KOPT-K1 (cell line): Measurements from ENCODE around the gene CD82.
"Not testable (repeated sequence)": the region's sequence is repeated elsewhere in the genome, so short reads cannot be mapped to it uniquely, and the experiment has no call there.

Experiments
- H3K27ac ChIP-seq: fragments of 200-600 bp; sonication (generic); 2 replicates; pipeline ENCODE4 v1.5.1; 2016; ENCODE audit warnings: antibody characterized with exemption, mild to moderate bottlenecking, low read depth, low read length; ENCODE audit not compliant: poor library complexity, severe bottlenecking
- H3K36me3 ChIP-seq: fragments of 200-600 bp; sonication (generic); 2 replicates; pipeline ENCODE4 v1.5.1; 2017; ENCODE audit warnings: antibody characterized with exemption, mild to moderate bottlenecking, low read length, moderate library complexity; ENCODE audit not compliant: insufficient read depth
- H3K9me3 ChIP-seq: fragments of 200-600 bp; sonication (generic); 2 replicates; pipeline ENCODE4 v1.5.1; 2017; ENCODE audit warnings: antibody characterized with exemption, low read length, mild to moderate bottlenecking; ENCODE audit not compliant: insufficient read depth, poor library complexity, severe bottlenecking

The CD82 gene

GRCh38 chr11:44648109-44648508 is 82.6 kb downstream of the CD82 start:
- Histone ChIP-seq H3K9me3 (peaks cover 4% of the 10 kb centered on the region), H3K36me3 (no peaks in the 10 kb centered on the region), H3K27ac (no peak overlapping the region)

DNA sequence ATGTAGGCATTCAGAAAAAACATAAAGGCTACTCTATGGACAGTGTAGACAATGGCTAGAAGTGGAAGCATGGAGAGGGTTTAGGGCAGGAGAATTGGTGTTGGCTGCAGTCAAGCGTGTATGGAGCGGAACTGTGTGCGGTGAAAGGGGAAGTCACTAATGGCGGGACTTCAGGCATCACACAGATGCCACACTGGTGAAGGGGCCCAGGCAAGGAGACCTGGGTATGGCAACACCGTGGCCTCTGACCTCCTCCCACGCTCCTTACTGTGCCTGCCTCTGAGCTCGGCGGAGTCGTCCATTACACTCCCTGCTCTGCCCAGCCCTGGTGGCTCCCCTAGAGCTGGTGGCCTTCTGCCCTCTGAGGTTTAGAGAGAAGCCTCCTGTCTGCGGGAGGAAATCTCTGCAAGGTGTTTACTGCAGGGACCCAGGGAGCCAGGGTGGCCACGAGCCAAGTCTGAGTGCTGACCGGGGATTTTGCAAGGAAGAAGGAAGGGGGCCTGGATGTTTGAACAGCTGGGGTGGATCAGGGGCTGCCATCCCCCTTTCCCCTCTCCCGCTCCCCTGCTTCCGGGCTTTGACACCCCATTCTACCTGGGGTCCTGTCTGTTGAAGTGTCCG is 86.2 kb downstream of the CD82 start:
- no peak overlapping the region for H3K27ac ChIP-seq
- no peaks in the 10 kb centered on the region for H3K9me3 ChIP-seq
- no peaks in the 10 kb centered on the region for H3K36me3 ChIP-seq

GRCh38 chr11:44652901-44653644 is 87.6 kb downstream of the CD82 start:
- Histone ChIP-seq H3K9me3 (no peaks in the 10 kb centered on the region), H3K27ac (no peak overlapping the region)

DNA sequence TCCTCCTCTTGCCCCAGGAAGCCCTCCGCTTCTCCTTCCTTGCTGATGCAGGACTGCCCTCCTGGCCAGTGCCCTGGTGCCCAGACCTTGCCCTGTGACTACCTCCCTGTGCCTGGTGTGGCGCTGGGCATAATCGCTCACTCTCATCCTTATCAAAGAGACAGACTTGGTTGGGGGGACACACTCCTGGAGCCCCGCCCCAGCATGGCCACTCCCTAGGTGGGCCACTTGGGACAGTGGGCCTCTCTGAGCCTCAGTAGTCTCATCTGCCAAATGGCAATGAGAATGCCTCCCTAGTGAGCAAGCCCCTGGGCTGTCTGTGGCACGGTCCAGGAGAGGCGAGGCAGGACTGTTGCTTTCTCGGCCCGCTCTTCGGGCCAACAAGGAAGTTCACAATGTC is 88.6 kb downstream of the CD82 start:
- Histone ChIP-seq H3K27ac (no peak overlapping the region), H3K9me3 (no peaks in the 10 kb centered on the region), H3K36me3 (no peaks in the 10 kb centered on the region)

More at GRCh38 chr11:44652901-44653644, 87.6 kb downstream of the CD82 start:
- no peaks in the 10 kb centered on the region for H3K36me3 ChIP-seq

- Histone ChIP-seq H3K9me3 (no peaks in the 10 kb centered on the region), H3K27ac (no peak overlapping the region)
Measured at GRCh38 chr11:44654596-44654995, 89.1 kb downstream of the CD82 start.

DNA sequence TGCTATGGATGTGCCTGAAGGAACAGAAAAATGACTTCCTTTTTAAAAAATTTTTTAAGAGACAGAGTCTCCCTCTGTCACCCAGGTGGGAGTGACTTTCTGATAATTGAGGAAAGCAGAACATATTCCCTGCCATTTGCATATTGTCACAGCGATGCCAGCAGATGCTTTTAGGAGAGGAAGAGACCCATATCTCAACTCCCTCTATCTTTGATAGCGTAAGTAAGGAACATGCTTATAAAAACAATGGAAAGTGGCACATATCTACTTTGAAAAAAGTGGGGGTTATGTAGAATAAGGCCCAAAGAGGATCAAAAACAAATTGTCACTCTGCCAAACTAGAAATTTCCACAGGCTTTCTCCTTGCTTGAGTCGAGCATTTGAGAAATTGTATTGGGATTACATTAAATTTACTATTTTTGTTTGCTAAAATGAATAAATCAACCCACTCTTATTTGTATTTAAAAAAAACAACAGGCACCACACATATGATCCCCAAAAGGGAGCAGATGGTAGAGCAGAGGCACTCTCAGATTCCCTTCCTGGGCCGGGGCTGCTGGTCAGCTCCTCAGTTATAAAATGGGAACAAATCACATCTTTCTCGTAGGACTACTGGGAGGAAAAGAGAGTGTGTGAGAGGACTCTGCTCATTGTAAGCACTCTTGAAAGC is 92.5 kb downstream of the CD82 start:
- no peak overlapping the region for H3K27ac ChIP-seq
- H3K9me3 ChIP-seq = no peaks in the 10 kb centered on the region
- H3K36me3 ChIP-seq = no peaks in the 10 kb centered on the region

More at GRCh38 chr11:44654596-44654995, 89.1 kb downstream of the CD82 start:
- H3K36me3 ChIP-seq = no peaks in the 10 kb centered on the region

GRCh38 chr11:44658506-44658850 is 93.0 kb downstream of the CD82 start:
- Histone ChIP-seq H3K27ac (no peak overlapping the region), H3K9me3 (no peaks in the 10 kb centered on the region), H3K36me3 (no peaks in the 10 kb centered on the region)

DNA sequence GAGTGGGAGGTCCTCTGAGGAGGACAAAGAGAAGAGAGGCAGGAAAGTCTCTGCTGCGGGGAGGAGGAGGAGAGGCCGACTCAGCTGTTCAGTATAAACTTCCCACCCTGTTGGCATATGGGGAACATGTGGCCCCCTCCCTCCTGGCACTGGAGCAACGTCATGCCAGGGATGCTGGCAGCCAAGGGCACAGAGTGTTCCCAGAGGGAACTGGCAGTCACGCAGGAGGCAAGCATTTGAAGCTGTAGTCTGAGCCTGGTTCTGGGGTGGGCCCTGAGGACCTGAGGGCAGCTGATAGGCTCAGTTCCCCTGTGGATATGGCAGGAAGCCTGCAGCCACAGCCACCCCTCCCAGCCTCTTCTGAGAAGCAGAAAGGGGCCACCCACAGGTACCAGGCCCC is 94.2 kb downstream of the CD82 start:
- H3K27ac ChIP-seq = no peak overlapping the region
- H3K36me3 ChIP-seq = no peaks in the 10 kb centered on the region
- no peaks in the 10 kb centered on the region for H3K9me3 ChIP-seq

GRCh38 chr11:44660535-44660934 is 95.1 kb downstream of the CD82 start:
- H3K27ac ChIP-seq, H3K9me3 ChIP-seq, H3K36me3 ChIP-seq: not testable (repeated sequence)

GRCh38 chr11:44661311-44661717 is 95.9 kb downstream of the CD82 start:
- Histone ChIP-seq H3K27ac (no peak overlapping the region), H3K9me3 (no peaks in the 10 kb centered on the region), H3K36me3 (no peaks in the 10 kb centered on the region)
